ENCODE data around the gene CARD9. TPM values are rescaled to one million over a fixed set of nuclear protein-coding genes. Genes with fewer than 3 reads are reported as not detected.
A peak's percentile ranks its signal among the peaks of the same experiment; 100 is the strongest.

CARD9 gene
- total RNA-seq, 1 experiment from 2014 or later, result 5.6 TPM

GRCh38 chr9:136375096-136375495 lies 1.6 kb upstream of the CARD9 start:
- Histone ChIP-seq H3K4me2 (ENCODE audit: insufficient read depth, insufficient read length, low read length) (no peak overlapping the region), H3K23me2 (ENCODE audit: insufficient read length, low read depth, low read length, poor library complexity, severe bottlenecking) (no peaks in the 10 kb centered on the region), H2BK15ac (ENCODE audit: low read depth, low read length) (no peak overlapping the region), H2BK120ac (ENCODE audit: low read depth, low read length, poor library complexity, severe bottlenecking) (no peak overlapping the region), H3K9me3 (ENCODE audit: control insufficient read depth, low read depth, low read length) (no peaks in the 10 kb centered on the region), H3K4me1 (ENCODE audit: insufficient read depth, low read length) (no peaks in the 10 kb centered on the region), H3K14ac (ENCODE audit: insufficient read depth, low read length) (no peak overlapping the region), H3K79me1 (ENCODE audit: insufficient read depth, low read depth, low read length, poor library complexity, severe bottlenecking) (no peaks in the 10 kb centered on the region), H3K4ac (ENCODE audit: low read depth, low read length) (no peak overlapping the region), H2BK12ac (ENCODE audit: insufficient read length, low read depth, low read length) (no peak overlapping the region), H2AFZ (ENCODE audit: low read length) (no peak overlapping the region), H3K23ac (ENCODE audit: insufficient read length, low read depth, low read length) (no peak overlapping the region), H3K27me3 (ENCODE audit: insufficient read depth, low read length) (no peaks in the 10 kb centered on the region), H3K18ac (ENCODE audit: insufficient read length, low read depth, low read length) (no peak overlapping the region), H3K79me2 (ENCODE audit: insufficient read depth, low read length) (no peaks in the 10 kb centered on the region), H4K5ac (ENCODE audit: insufficient read length, low read depth, low read length) (no peak overlapping the region), H4K20me1 (ENCODE audit: control insufficient read depth, insufficient read depth, insufficient read length) (no peaks in the 10 kb centered on the region), H2BK5ac (ENCODE audit: insufficient read length, low read length) (no peak overlapping the region), H3K27ac (ENCODE audit: insufficient read length, low read depth, low read length) (no peak overlapping the region), H2AK5ac (ENCODE audit: insufficient read length, low read length) (no peak overlapping the region), H4K8ac (replicated peaks; ENCODE audit: insufficient read length, low read depth, low read length) (no peak overlapping the region), H3K56ac (ENCODE audit: insufficient read length, low read depth, low read length) (no peak overlapping the region), H3T11ph (ENCODE audit: low read length) (no peak overlapping the region), H3K9ac (ENCODE audit: extremely low read depth, insufficient read length, low read length) (no peak overlapping the region), H2BK20ac (ENCODE audit: low read depth, low read length, poor library complexity, severe bottlenecking) (no peak overlapping the region), H4K91ac (ENCODE audit: insufficient read length, low read depth, low read length) (no peak overlapping the region)
- Mint-ChIP-seq H3K9me3 (no peaks in the 10 kb centered on the region), H3K36me3 (ENCODE audit: insufficient read depth in 1 of 3, low read depth in 3 of 3) (peaks cover 0 to 21% (median 6%) of the 10 kb centered on the region in 3 experiments; a peak in 4 of 7 replicates), H3K27ac (peak overlapping the region in 2 of 3 experiments; percentile 81 to 88; a peak in 2 of 7 replicates), H3K4me3 (no peak overlapping the region), H3K27me3 (ENCODE audit: low read depth) (no peaks in the 10 kb centered on the region), H3K4me1 (peaks cover 0 to 5% of the 10 kb centered on the region in 2 experiments; a peak in 1 of 4 replicates)
- no CpG with 5 or more reads among the region's 12 CpGs for WGBS (ENCODE audit: extremely low coverage, insufficient read length, low lambda C conversion rate)
- no peak for DNase-seq
- TF ChIP-seq, protein P1, sequence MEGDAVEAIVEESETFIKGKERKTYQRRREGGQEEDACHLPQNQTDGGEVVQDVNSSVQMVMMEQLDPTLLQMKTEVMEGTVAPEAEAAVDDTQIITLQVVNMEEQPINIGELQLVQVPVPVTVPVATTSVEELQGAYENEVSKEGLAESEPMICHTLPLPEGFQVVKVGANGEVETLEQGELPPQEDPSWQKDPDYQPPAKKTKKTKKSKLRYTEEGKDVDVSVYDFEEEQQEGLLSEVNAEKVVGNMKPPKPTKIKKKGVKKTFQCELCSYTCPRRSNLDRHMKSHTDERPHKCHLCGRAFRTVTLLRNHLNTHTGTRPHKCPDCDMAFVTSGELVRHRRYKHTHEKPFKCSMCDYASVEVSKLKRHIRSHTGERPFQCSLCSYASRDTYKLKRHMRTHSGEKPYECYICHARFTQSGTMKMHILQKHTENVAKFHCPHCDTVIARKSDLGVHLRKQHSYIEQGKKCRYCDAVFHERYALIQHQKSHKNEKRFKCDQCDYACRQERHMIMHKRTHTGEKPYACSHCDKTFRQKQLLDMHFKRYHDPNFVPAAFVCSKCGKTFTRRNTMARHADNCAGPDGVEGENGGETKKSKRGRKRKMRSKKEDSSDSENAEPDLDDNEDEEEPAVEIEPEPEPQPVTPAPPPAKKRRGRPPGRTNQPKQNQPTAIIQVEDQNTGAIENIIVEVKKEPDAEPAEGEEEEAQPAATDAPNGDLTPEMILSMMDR (conservative IDR thresholded peaks at IDR 0.05), result no peak

Data from H9 (cell line).